GM12891 (cell line): ENCODE measurements around the gene CDRT15L2.
"Not testable (repeated sequence)": the region's sequence is repeated elsewhere in the genome, so short reads cannot be mapped to it uniquely, and the experiment has no call there.

Source experiments
- PAX5 ChIP-seq: IDR thresholded peaks from 2 replicates; pipeline ENCODE4 v1.6.1; 2011; ENCODE audit warnings: low read length, moderate library complexity, mild to moderate bottlenecking; ENCODE audit not compliant: insufficient read depth, severe bottlenecking
- POLR2A ChIP-seq: IDR thresholded peaks from 2 replicates; pipeline ENCODE4 v1.6.1; 2011; ENCODE audit warnings: low read depth, low read length, control low read depth
- POLR2AphosphoS5 ChIP-seq: IDR thresholded peaks from 2 replicates; pipeline ENCODE4 v1.6.1; 2011; ENCODE audit warnings: low read depth, low read length, control low read depth
- TAF1 ChIP-seq: IDR thresholded peaks from 2 replicates; pipeline ENCODE4 v1.6.1; 2011; ENCODE audit warnings: low read depth, low read length, control low read depth

DNA sequence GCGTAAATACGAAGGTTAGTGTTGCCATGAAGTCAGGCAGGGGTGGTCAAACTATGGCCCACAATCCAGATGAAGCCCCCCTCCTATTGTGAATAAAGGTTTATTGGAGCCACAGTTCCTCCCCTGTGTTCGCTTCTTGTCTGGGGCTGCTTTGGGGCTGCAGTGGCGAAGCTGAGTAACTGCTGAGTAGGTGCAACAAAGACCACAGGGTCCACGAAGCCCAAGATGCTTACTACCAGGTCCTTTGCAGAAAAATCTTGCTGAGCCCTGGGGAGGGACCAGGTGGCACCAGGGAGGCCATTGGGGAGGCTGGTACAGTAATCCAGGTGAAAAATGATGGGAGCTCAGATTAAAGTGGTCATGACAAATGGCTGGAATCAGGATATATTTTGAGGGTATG is 21.4 kb upstream of the CDRT15L2 start:
- not testable (repeated sequence) for TF ChIP-seq POLR2A, PAX5, POLR2AphosphoS5, TAF1
